NB4 (cell line): ENCODE results near the gene TMCC3.

Experiments used
- MAX ChIP-seq: IDR thresholded peaks from 2 replicates; pipeline ENCODE4 v1.6.1; 2011; ENCODE audit warnings: low read depth, low read length
- MYC ChIP-seq: IDR thresholded peaks from 2 replicates; pipeline ENCODE4 v1.6.1; 2011; ENCODE audit warnings: low read depth, low read length
- POLR2A ChIP-seq: IDR thresholded peaks from 2 replicates; pipeline ENCODE4 v1.6.1; 2011; ENCODE audit warnings: mild to moderate bottlenecking; ENCODE audit not compliant: insufficient read length; ENCODE audit errors: extremely low read depth
- TF ChIP-seq, protein P1 (sequence below): IDR thresholded peaks from one replicate; pipeline ENCODE4 v1.5.1; 2012; ENCODE audit warnings: low read depth, low read length

GRCh38 chr12:94640134-94640928 lies 10.0 kb downstream of the TMCC3 start:
- TF ChIP-seq, protein P1, sequence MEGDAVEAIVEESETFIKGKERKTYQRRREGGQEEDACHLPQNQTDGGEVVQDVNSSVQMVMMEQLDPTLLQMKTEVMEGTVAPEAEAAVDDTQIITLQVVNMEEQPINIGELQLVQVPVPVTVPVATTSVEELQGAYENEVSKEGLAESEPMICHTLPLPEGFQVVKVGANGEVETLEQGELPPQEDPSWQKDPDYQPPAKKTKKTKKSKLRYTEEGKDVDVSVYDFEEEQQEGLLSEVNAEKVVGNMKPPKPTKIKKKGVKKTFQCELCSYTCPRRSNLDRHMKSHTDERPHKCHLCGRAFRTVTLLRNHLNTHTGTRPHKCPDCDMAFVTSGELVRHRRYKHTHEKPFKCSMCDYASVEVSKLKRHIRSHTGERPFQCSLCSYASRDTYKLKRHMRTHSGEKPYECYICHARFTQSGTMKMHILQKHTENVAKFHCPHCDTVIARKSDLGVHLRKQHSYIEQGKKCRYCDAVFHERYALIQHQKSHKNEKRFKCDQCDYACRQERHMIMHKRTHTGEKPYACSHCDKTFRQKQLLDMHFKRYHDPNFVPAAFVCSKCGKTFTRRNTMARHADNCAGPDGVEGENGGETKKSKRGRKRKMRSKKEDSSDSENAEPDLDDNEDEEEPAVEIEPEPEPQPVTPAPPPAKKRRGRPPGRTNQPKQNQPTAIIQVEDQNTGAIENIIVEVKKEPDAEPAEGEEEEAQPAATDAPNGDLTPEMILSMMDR = no peak
- TF ChIP-seq POLR2A (no peak), MAX (no peak), MYC (peak; percentile 63)
